Left cardiac atrium (tissue), 4 donors: ENCODE data around the gene KRABD2.

Experiments used
- ATAC-seq, 2 donors: fragments of 200-7000 bp; cut with Tn5 transposase; one replicate each; pipeline ENCODE4 v1.9.1; 2020; ENCODE audit warnings: mild to moderate bottlenecking in 2 of 2, moderate library complexity in 2 of 2
- DNase-seq: peaks from one replicate; pipeline ENCODE4 v3.0.0-alpha.2; 2020
- intact Hi-C, 2 donors: fragments of 100-400 bp; cut with DNase I; formaldehyde crosslinking; loops; one replicate each; pipeline versions ENCODE4 v1.14.1 to v1.15.1; 2022 to 2023
- donor health status: DM: no; HTN: yes; CAD: no.
- donor health status: DM: no; HTN: yes; CAD: no; lungs with severe emphysema.
- donor health status: DM: yes; HTN: yes; CAD: no.
- donor health status: Dilated cardiomyopathy.

KRABD2 gene

GRCh38 chr17:8376271-8377067 lies at the start of gene KRABD2:
Gene KRABD2 (minus strand): TSS chr17:8376704.
- DNase-seq (peak; percentile 93), ATAC-seq (peak; percentile 98)
- intact Hi-C loops: loop anchor here in 1 of 2 donors (5.0 kb wide), 1 partner anchor 64 kb away; the partner anchor contains the start of gene ARHGEF15

- DNase-seq: no peak
- ATAC-seq: peak; percentile 50
- intact Hi-C loops: no loop called here
Measured at GRCh38 chr17:8421571-8421970, 45.1 kb upstream of the KRABD2 start.

- intact Hi-C loops: no loop called here
- ATAC-seq (peak; percentile 85 to 93), DNase-seq (peak; percentile 68)
Measured at GRCh38 chr17:8420041-8420934, 43.8 kb upstream of the KRABD2 start.

GRCh38 chr17:8419305-8419704 lies 42.8 kb upstream of the KRABD2 start:
- ATAC-seq (no peak), DNase-seq (no peak)
- intact Hi-C loops: loop anchor here in 1 of 2 donors (10.0 kb wide), 1 partner anchor 325 kb away; the partner anchor contains the start of gene CCDC42

GRCh38 chr17:8418471-8418870 lies 42.0 kb upstream of the KRABD2 start:
- DNase-seq (no peak), ATAC-seq (no peak)
- intact Hi-C loops: loop anchor here in 1 of 2 donors (10.0 kb wide), 1 partner anchor 326 kb away; the partner anchor contains the start of gene CCDC42

- no peak for ATAC-seq
- intact Hi-C loops: loop anchor here in 1 of 2 donors (10.0 kb wide), 1 partner anchor 327 kb away; the partner anchor contains the start of gene CCDC42
- DNase-seq: no peak
Measured at GRCh38 chr17:8417806-8418205, 41.3 kb upstream of the KRABD2 start.

GRCh38 chr17:8413938-8414337 lies 37.4 kb upstream of the KRABD2 start:
- intact Hi-C loops: loop anchor here (5.0 to 10.0 kb wide), 2 partner anchors 331 to 333 kb away; partner anchors contain the start of gene CCDC42 (in 1 of the 2)
- no peak for ATAC-seq
- no peak for DNase-seq

GRCh38 chr17:8413328-8413727 lies 36.8 kb upstream of the KRABD2 start:
- no peak for DNase-seq
- intact Hi-C loops: loop anchor here (5.0 to 10.0 kb wide), 2 partner anchors 331 to 334 kb away; partner anchors contain the start of gene CCDC42 (in 1 of the 2)
- ATAC-seq: no peak

GRCh38 chr17:8412089-8412488 lies 35.6 kb upstream of the KRABD2 start:
- intact Hi-C loops: loop anchor here (5.0 to 10.0 kb wide), 2 partner anchors 333 to 335 kb away; partner anchors contain the start of gene CCDC42 (in 1 of the 2)
- DNase-seq (no peak), ATAC-seq (no peak)

GRCh38 chr17:8410883-8411238 lies 34.4 kb upstream of the KRABD2 start:
- intact Hi-C loops: loop anchor here (2.0 to 10.0 kb wide), 4 partner anchors 334 to 376 kb away; partner anchors contain the start of gene CCDC42 (in 1 of the 2)
- DNase-seq (no peak), ATAC-seq (no peak)

GRCh38 chr17:8409966-8410882 lies 33.7 kb upstream of the KRABD2 start:
- intact Hi-C loops: loop anchor here (2.0 to 10.0 kb wide), 4 partner anchors 335 to 377 kb away; partner anchors contain the start of gene CCDC42 (in 1 of the 2)
- ATAC-seq: peak; percentile 93 to 94
- DNase-seq: peak; percentile 88

- no peak for DNase-seq
- intact Hi-C loops: no loop called here
- ATAC-seq: no peak
Measured at GRCh38 chr17:8408371-8408770, 31.9 kb upstream of the KRABD2 start.

- intact Hi-C loops: no loop called here
- DNase-seq (no peak), ATAC-seq (no peak)
Measured at GRCh38 chr17:8406174-8406573, 29.7 kb upstream of the KRABD2 start.

- ATAC-seq (no peak), DNase-seq (no peak)
- intact Hi-C loops: no loop called here
Measured at GRCh38 chr17:8405499-8406016, 29.1 kb upstream of the KRABD2 start.

GRCh38 chr17:8402921-8403536 lies 26.5 kb upstream of the KRABD2 start:
- DNase-seq (no peak), ATAC-seq (no peak)
- intact Hi-C loops: no loop called here

GRCh38 chr17:8401107-8401506 lies 24.6 kb upstream of the KRABD2 start:
- ATAC-seq: no peak
- intact Hi-C loops: no loop called here
- DNase-seq: no peak

GRCh38 chr17:8398980-8399379 lies 22.5 kb upstream of the KRABD2 start:
- intact Hi-C loops: no loop called here

GRCh38 chr17:8397636-8398035 lies 21.1 kb upstream of the KRABD2 start, which contains the start of gene RNF222:
Gene RNF222 (minus strand): TSS chr17:8397827. CDS start chr17:8393461, 4,366 bp downstream.
- intact Hi-C loops: no loop called here
- ATAC-seq: no peak
- DNase-seq: no peak

More at GRCh38 chr17:8398980-8399379, 22.5 kb upstream of the KRABD2 start:
- ATAC-seq (no peak), DNase-seq (no peak)
